ENCODE results near the gene RIC1. TPM values are rescaled to one million over a fixed set of nuclear protein-coding genes. Genes with fewer than 3 reads are reported as not detected.
A peak's percentile ranks its signal among the peaks of the same experiment; 100 is the strongest.

Gene RIC1
- total and polyA plus RNA-seq, 4 donors: 15.4 to 37.0 (median 23.0) TPM

DNA sequence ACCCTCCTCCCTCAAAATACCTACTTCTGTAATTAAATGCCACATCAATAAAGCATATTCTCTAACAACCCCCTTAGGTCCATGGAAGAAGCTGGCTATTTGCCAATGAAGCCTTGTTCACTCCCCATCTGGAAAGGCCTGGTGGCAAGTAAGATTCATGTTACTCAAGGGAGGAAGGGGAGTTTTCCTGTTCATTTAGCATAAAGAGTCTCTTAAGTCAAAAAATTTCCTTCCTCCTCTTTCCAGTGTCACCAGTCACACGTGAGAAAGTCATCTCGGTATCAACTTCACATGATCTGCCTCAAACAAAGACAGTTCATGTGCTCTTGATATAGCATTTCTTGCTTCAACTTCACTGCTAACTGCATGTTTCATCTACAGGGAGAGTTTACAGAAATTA is 32.7 kb upstream of the RIC1 start:
- H3K9me3 ChIP-seq (ENCODE audit: control insufficient read depth, insufficient read depth, low read length): no peaks in the 10 kb centered on the region
- H3K4me1 ChIP-seq (ENCODE audit: control insufficient read depth, insufficient read depth, low read length): no peaks in the 10 kb centered on the region
- no peaks in the 10 kb centered on the region for H3K27me3 ChIP-seq (ENCODE audit: control insufficient read depth, insufficient read depth, low read length)
- H3K27ac ChIP-seq (ENCODE audit: low read depth, low read length): no peak overlapping the region
- DNase-seq (ENCODE audit: low read depth in 4 of 6, low spot score in 6 of 6): peak in 1 of 6 donors; percentile 47
- no peak overlapping the region for H3K4me3 ChIP-seq (ENCODE audit: low read depth, low read length)
- no CpG with 5 or more reads among the region's 2 CpGs for WGBS (ENCODE audit: insufficient coverage)
- H3K36me3 ChIP-seq (ENCODE audit: control insufficient read depth, insufficient read depth, low read length): no peaks in the 10 kb centered on the region

DNA sequence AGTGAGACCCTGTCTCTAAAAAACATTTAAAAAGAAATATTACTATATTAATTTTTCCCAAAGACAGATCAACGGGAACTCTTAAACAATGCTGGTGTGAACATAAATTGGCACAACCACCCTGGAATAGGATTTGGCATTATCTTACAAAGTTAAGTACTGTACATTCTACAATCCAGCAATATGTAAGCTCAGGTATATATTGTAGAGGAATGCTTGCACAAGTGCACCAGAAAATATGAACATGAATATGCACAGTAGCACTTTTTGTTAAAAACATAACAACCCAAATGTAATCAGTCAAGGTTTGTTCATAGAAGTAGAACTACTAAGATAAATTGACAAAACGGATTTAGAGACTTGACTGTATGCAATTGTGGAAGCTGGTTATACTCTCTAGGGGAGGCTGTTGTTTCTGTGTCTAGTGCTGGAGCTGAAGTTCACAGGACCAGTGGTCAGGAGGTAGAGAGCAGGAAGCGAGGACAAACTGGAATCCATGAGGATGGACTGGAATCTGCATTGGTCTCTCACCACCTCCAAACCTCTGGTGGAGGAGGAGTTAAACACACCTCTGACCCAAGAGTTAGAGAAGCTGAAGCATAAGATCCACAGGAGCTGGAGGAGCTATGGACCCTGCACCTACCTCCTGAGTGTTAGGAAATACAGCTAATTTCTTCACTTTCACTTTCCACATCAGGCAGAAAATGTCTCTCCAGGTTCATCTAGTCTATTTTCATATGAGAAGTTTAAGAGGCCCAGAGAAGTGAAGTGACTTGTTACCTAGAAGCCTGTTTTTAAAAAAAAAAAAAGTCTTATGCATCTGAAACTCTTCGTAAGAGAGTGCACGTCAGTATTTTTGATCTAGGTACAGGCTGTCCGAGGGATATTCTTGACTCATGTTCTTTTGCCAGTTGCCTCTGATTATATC is 20.3 kb upstream of the RIC1 start:
- Histone ChIP-seq H3K27ac (ENCODE audit: low read depth, low read length) (no peak overlapping the region), H3K36me3 (ENCODE audit: control insufficient read depth, insufficient read depth, low read length) (no peaks in the 10 kb centered on the region), H3K4me1 (ENCODE audit: control insufficient read depth, insufficient read depth, low read length) (no peaks in the 10 kb centered on the region), H3K4me3 (ENCODE audit: low read depth, low read length) (no peak overlapping the region), H3K9me3 (ENCODE audit: control insufficient read depth, insufficient read depth, low read length) (no peaks in the 10 kb centered on the region), H3K27me3 (ENCODE audit: control insufficient read depth, insufficient read depth, low read length) (no peaks in the 10 kb centered on the region)
- DNase-seq (ENCODE audit: low read depth in 4 of 6, low spot score in 6 of 6): no peak
- no CpG with 5 or more reads among the region's 6 CpGs for WGBS (ENCODE audit: insufficient coverage)

DNA sequence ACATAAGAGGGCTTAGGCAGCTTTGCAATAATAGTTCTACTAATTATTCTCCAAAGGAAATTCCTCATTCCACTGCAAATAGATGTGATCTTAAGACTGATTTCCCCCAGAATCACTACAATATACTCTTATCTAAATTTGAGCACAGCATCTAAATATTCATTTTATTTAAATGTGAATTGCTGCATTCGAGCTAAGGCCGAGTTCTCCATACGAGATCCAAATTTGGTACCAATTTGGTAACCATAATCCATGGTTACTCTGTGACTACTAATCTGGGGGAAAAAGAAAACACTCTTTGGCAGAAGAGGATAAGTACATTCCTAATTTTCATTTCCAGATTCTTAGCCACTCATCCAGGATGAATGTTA is 19.7 kb upstream of the RIC1 start:
- WGBS (ENCODE audit: insufficient coverage): 80% methylated on average over 1 of the region's 3 CpGs
- DNase-seq (ENCODE audit: low read depth in 4 of 6, low spot score in 6 of 6): no peak
- Histone ChIP-seq H3K4me3 (ENCODE audit: low read depth, low read length) (no peak overlapping the region), H3K27ac (ENCODE audit: low read depth, low read length) (no peak overlapping the region), H3K9me3 (ENCODE audit: control insufficient read depth, insufficient read depth, low read length) (no peaks in the 10 kb centered on the region), H3K27me3 (ENCODE audit: control insufficient read depth, insufficient read depth, low read length) (no peaks in the 10 kb centered on the region), H3K36me3 (ENCODE audit: control insufficient read depth, insufficient read depth, low read length) (no peaks in the 10 kb centered on the region), H3K4me1 (ENCODE audit: control insufficient read depth, insufficient read depth, low read length) (no peaks in the 10 kb centered on the region)

DNA sequence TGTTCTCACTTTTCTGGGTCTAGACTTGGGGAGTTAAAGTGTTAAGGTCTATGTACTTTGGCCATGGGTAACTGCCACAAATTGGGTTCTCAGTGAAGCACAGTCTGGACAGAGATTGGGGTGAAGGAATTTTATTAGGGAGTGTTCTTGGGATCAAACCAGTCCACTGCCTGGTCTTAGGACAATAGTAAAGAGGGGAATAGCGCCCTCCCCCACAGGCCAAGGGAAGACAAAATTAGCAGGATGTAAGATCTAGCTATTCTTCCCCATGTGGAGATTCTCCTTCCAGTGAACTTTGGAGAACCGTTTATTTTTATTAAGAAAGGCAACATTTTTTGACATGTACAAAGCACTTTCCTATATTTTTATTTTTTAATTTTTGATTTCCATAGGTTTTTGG is 18.4 kb upstream of the RIC1 start:
- no peak for DNase-seq (ENCODE audit: low read depth in 4 of 6, low spot score in 6 of 6)
- H3K4me3 ChIP-seq (ENCODE audit: low read depth, low read length): no peak overlapping the region
- WGBS (ENCODE audit: insufficient coverage): no CpG with 5 or more reads among the region's 2 CpGs

DNA sequence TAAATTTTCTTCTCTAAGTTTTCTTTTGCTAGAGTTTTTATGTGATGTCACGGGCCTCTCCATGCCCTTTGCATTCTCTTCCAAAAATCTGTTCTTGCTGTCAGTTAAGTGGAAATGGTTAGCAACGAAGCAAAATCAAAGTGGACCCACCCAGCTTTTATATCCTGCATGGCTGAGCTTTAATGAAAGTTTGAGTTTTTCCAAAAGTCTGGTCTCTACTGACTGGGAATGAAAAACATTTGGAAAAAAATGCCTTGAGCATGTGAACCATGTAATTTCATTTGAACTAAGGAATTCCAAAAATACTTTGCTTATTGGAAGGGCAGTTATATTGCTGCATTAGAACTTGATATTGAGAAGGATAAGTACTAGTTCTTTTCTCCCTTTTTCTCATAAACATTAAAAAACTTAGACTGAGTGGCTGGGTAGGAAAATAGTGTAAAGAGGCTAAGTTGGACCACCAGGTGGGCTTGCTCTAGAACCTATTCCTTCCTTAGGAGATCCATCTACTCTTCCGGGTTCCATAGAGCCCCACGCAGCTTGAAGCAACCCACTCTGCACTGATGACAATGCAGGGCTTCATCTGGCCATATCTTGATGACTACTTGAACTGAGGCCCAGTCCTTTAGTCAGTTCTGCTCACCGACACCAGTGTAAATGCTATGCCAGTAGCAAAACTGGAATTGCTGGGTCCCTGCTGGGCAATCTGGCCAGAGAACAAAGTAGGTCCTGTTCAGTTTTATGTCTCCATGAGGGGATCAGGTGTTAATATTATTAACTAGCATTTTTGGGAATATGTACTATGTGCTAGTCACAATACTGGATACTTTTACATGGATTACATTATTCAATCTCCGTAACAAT is 17.4 kb upstream of the RIC1 start:
- Histone ChIP-seq H3K9me3 (ENCODE audit: control insufficient read depth, insufficient read depth, low read length) (no peaks in the 10 kb centered on the region), H3K4me3 (ENCODE audit: low read depth, low read length) (no peak overlapping the region), H3K4me1 (ENCODE audit: control insufficient read depth, insufficient read depth, low read length) (no peaks in the 10 kb centered on the region), H3K27me3 (ENCODE audit: control insufficient read depth, insufficient read depth, low read length) (no peaks in the 10 kb centered on the region), H3K36me3 (ENCODE audit: control insufficient read depth, insufficient read depth, low read length) (no peaks in the 10 kb centered on the region), H3K27ac (ENCODE audit: low read depth, low read length) (no peak overlapping the region)
- WGBS (ENCODE audit: insufficient coverage): 81% methylated on average over 4 of the region's 6 CpGs
- DNase-seq (ENCODE audit: low read depth in 4 of 6, low spot score in 6 of 6): no peak

More for the DNA sequence above, 18.4 kb upstream of the RIC1 start:
- Histone ChIP-seq H3K9me3 (ENCODE audit: control insufficient read depth, insufficient read depth, low read length) (no peaks in the 10 kb centered on the region), H3K4me1 (ENCODE audit: control insufficient read depth, insufficient read depth, low read length) (no peaks in the 10 kb centered on the region), H3K27me3 (ENCODE audit: control insufficient read depth, insufficient read depth, low read length) (no peaks in the 10 kb centered on the region), H3K36me3 (ENCODE audit: control insufficient read depth, insufficient read depth, low read length) (no peaks in the 10 kb centered on the region), H3K27ac (ENCODE audit: low read depth, low read length) (no peak overlapping the region)

DNA sequence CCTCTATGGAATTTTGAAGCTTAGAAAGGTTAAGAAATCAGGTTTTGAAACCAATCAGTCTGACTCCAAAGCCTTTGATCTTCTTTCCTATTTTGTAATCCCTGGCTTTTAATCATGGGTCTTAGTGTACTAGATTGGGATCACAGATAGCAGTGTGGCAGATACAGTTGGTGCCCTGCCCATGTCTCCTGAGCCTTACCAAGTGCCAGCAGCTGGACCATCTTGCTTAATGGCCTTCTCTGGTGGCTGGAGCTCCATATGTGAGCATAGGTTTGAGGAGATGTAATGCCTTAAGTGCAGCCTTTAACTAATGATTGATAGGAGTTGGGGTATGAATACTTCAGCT is 16.7 kb upstream of the RIC1 start:
- Histone ChIP-seq H3K36me3 (ENCODE audit: control insufficient read depth, insufficient read depth, low read length) (no peaks in the 10 kb centered on the region), H3K27ac (ENCODE audit: low read depth, low read length) (no peak overlapping the region), H3K9me3 (ENCODE audit: control insufficient read depth, insufficient read depth, low read length) (no peaks in the 10 kb centered on the region), H3K4me1 (ENCODE audit: control insufficient read depth, insufficient read depth, low read length) (no peaks in the 10 kb centered on the region), H3K4me3 (ENCODE audit: low read depth, low read length) (no peak overlapping the region), H3K27me3 (ENCODE audit: control insufficient read depth, insufficient read depth, low read length) (no peaks in the 10 kb centered on the region)
- DNase-seq (ENCODE audit: low read depth in 4 of 6, low spot score in 6 of 6): no peak

DNA sequence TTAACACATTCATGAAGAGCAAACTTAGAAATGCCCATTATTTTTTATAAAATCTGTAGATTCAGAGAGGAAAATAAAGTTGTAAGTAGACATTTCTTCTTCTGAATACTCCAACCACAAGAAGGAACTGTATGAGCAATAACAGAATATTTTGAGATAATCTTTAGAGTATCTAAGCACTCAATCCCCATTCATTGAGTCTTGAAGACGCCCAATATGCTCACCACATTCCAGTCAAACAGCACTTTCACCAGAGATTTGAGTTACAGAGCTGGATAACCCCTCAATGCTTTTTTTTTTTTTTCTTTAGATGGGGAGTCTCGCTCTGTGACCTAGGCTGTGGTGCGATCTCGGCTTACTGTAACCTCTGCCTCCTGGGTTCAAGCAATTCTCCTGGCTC is 14.7 kb upstream of the RIC1 start:
- H3K27ac ChIP-seq (ENCODE audit: low read depth, low read length): no peak overlapping the region
- H3K27me3 ChIP-seq (ENCODE audit: control insufficient read depth, insufficient read depth, low read length): no peaks in the 10 kb centered on the region
- no peaks in the 10 kb centered on the region for H3K36me3 ChIP-seq (ENCODE audit: control insufficient read depth, insufficient read depth, low read length)
- H3K4me1 ChIP-seq (ENCODE audit: control insufficient read depth, insufficient read depth, low read length): no peaks in the 10 kb centered on the region
- no peak overlapping the region for H3K4me3 ChIP-seq (ENCODE audit: low read depth, low read length)
- no peaks in the 10 kb centered on the region for H3K9me3 ChIP-seq (ENCODE audit: control insufficient read depth, insufficient read depth, low read length)
- no peak for DNase-seq (ENCODE audit: low read depth in 4 of 6, low spot score in 6 of 6)
- WGBS (ENCODE audit: insufficient coverage): 93% methylated on average over 3 of the region's 4 CpGs

DNA sequence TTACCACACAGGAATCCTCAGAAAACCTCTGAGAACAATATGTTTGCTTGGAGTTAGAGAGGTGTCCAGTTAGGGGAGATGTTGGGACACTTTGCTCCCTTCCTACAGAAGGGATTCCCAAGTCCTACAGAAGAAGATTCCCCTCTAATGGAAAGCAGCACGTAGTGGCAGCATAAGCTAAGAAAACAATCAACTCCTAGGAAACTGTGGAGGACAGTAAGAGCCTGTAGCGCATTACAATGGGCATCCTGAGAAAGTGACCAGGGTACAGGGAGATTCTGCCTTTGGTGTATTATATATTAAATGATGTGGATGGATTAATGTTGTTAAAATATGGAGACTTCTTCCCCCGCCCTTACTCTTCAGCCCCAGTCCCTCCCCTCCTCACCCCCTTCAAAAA is 13.9 kb upstream of the RIC1 start:
- H3K27ac ChIP-seq (ENCODE audit: low read depth, low read length): no peak overlapping the region
- H3K27me3 ChIP-seq (ENCODE audit: control insufficient read depth, insufficient read depth, low read length): no peaks in the 10 kb centered on the region
- H3K36me3 ChIP-seq (ENCODE audit: control insufficient read depth, insufficient read depth, low read length): no peaks in the 10 kb centered on the region
- no peak overlapping the region for H3K4me3 ChIP-seq (ENCODE audit: low read depth, low read length)
- no peaks in the 10 kb centered on the region for H3K9me3 ChIP-seq (ENCODE audit: control insufficient read depth, insufficient read depth, low read length)
- no peaks in the 10 kb centered on the region for H3K4me1 ChIP-seq (ENCODE audit: control insufficient read depth, insufficient read depth, low read length)
- WGBS (ENCODE audit: insufficient coverage): no CpG with 5 or more reads among the region's 3 CpGs
- no peak for DNase-seq (ENCODE audit: low read depth in 4 of 6, low spot score in 6 of 6)

DNA sequence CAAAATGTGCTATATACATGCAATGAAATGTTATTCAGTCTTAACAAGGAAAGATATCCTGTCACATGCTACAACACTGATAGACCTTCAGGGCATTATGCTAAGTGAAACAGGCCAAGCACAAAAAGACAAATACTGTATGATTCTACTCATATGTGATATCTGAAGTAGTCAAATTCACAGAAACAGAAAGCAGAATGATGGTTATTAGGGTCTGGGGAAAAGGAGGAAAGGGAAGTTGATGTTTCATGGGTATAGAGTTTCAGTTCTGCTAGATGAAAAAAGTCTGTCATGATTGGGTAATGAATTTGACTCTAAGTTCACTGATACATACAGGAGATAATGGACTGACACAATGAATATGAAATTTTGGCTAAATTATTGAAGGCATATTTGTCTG is 11.2 kb upstream of the RIC1 start:
- H3K9me3 ChIP-seq (ENCODE audit: control insufficient read depth, insufficient read depth, low read length): no peaks in the 10 kb centered on the region
- no peaks in the 10 kb centered on the region for H3K27me3 ChIP-seq (ENCODE audit: control insufficient read depth, insufficient read depth, low read length)
- no peak for DNase-seq (ENCODE audit: low read depth in 4 of 6, low spot score in 6 of 6)
- no peak overlapping the region for H3K4me3 ChIP-seq (ENCODE audit: low read depth, low read length)
- H3K4me1 ChIP-seq (ENCODE audit: control insufficient read depth, insufficient read depth, low read length): no peaks in the 10 kb centered on the region
- no peak overlapping the region for H3K27ac ChIP-seq (ENCODE audit: low read depth, low read length)
- H3K36me3 ChIP-seq (ENCODE audit: control insufficient read depth, insufficient read depth, low read length): no peaks in the 10 kb centered on the region

DNA sequence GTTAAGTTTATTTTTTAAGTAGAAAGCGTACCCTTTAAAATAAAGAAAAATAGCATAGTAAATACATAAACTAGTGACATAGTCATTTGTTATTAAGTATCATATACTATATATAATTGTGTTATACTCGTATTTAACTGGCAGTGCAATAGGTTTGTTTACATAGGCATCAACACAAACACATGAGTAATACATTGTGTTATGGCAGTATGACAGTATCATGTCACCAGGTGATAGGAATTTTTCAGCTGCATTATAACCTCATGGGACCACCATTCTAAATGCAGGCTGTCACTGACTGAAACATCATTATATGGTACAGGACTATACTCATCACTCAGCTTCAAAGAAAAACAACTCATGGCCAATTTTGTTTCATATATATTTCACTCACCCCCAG is 8.4 kb upstream of the RIC1 start:
- H3K9me3 ChIP-seq (ENCODE audit: control insufficient read depth, insufficient read depth, low read length): no peaks in the 10 kb centered on the region
- peaks cover 3% of the 10 kb centered on the region for H3K36me3 ChIP-seq (ENCODE audit: control insufficient read depth, insufficient read depth, low read length)
- no peaks in the 10 kb centered on the region for H3K4me1 ChIP-seq (ENCODE audit: control insufficient read depth, insufficient read depth, low read length)
- no peaks in the 10 kb centered on the region for H3K27me3 ChIP-seq (ENCODE audit: control insufficient read depth, insufficient read depth, low read length)
- no peak overlapping the region for H3K27ac ChIP-seq (ENCODE audit: low read depth, low read length)
- DNase-seq (ENCODE audit: low read depth in 4 of 6, low spot score in 6 of 6): no peak
- no CpG with 5 or more reads among the region's 2 CpGs for WGBS (ENCODE audit: insufficient coverage)
- H3K4me3 ChIP-seq (ENCODE audit: low read depth, low read length): no peak overlapping the region

Measured in spinal cord (tissue), 10 donors.